CD14-positive monocyte (primary cell): ENCODE data around the gene KRTAP10-5. TPM values are rescaled to one million over a fixed set of nuclear protein-coding genes. Genes with fewer than 3 reads are reported as not detected.

Experiments used
- DNase-seq, 3 donors: peaks; one replicate each; pipeline ENCODE4 v3.0.0-alpha.2; 2011 to 2022
- H2AFZ ChIP-seq: 2 replicates; pipeline ENCODE4 v1.6.0; 2012; ENCODE audit warnings: mild to moderate bottlenecking, low read depth, low read length, inconsistent platforms; ENCODE audit not compliant: insufficient read depth, poor library complexity, severe bottlenecking
- H3K27ac ChIP-seq, 2 donors: 1 replicate in 1 of 2; 2 replicates in 1 of 2; pipeline ENCODE4 v1.5.1; 2012 to 2013; ENCODE audit warnings: low read length in 2 of 2, control low read depth in 1 of 2, inconsistent platforms in 1 of 2, low read depth in 1 of 2, mild to moderate bottlenecking in 1 of 2
- H3K27me3 ChIP-seq, 2 donors: one replicate each; pipeline versions ENCODE4 v1.6.0 to v1.6.1; 2011 to 2013; ENCODE audit warnings: low read length in 2 of 2; ENCODE audit not compliant: control insufficient read depth in 2 of 2, insufficient read depth in 2 of 2
- H3K36me3 ChIP-seq, 2 donors: replicated peaks in 1 of 2; 1 replicate in 1 of 2; 2 replicates in 1 of 2; pipeline versions ENCODE4 v1.5.1 to v1.6.1; 2012 to 2013; ENCODE audit warnings: low read length in 2 of 2, control low read depth in 1 of 2, inconsistent platforms in 1 of 2, mild to moderate bottlenecking in 1 of 2; ENCODE audit not compliant: insufficient read depth in 2 of 2, control insufficient read depth in 1 of 2
- H3K4me1 ChIP-seq, 2 donors: 1 replicate in 1 of 2; 2 replicates in 1 of 2; pipeline versions ENCODE4 v1.5.1 to v1.6.1; 2012 to 2013; ENCODE audit warnings: low read length in 2 of 2, control low read depth in 1 of 2, inconsistent platforms in 1 of 2, mild to moderate bottlenecking in 1 of 2, moderate library complexity in 1 of 2; ENCODE audit not compliant: insufficient read depth in 2 of 2, control insufficient read depth in 1 of 2
- H3K4me2 ChIP-seq: replicated peaks from 2 replicates; pipeline ENCODE3; 2012; ENCODE audit warnings: low read length, moderate library complexity, mild to moderate bottlenecking; ENCODE audit not compliant: poor library complexity, severe bottlenecking; ENCODE audit errors: extremely low read depth
- H3K4me3 ChIP-seq, 3 experiments: fragments of 200-600 bp in 1 of 3; sonication (generic) in 1 of 3; replicated peaks in 1 of 3; 1 replicate in 2 of 3; 2 replicates in 1 of 3; pipeline ENCODE4 v1.5.1; 2011 to 2013; ENCODE audit warnings: low read length in 3 of 3, mild to moderate bottlenecking in 3 of 3, control low read depth in 2 of 3, low read depth in 2 of 3, inconsistent platforms in 1 of 3, moderate library complexity in 1 of 3
- H3K79me2 ChIP-seq: 2 replicates; pipeline ENCODE4 v1.6.0; 2012; ENCODE audit warnings: mild to moderate bottlenecking, control low read depth, inconsistent platforms, low read length, moderate library complexity; ENCODE audit not compliant: insufficient read depth
- H3K9ac ChIP-seq: 2 replicates; pipeline ENCODE4 v1.6.0; 2017; ENCODE audit warnings: low read length, mild to moderate bottlenecking; ENCODE audit not compliant: insufficient read depth, poor library complexity, severe bottlenecking
- H3K9me3 ChIP-seq, 2 donors: replicated peaks in 1 of 2; 1 replicate in 1 of 2; 2 replicates in 1 of 2; pipeline versions ENCODE4 v1.5.1 to v1.6.1; 2012 to 2013; ENCODE audit warnings: low read length in 2 of 2, control low read depth in 1 of 2; ENCODE audit not compliant: control insufficient read depth in 1 of 2, insufficient read depth in 1 of 2
- H4K20me1 ChIP-seq: 2 replicates; pipeline ENCODE4 v1.6.0; 2012; ENCODE audit warnings: mild to moderate bottlenecking, low read length, control low read depth, moderate library complexity; ENCODE audit not compliant: insufficient read depth
- H3K27ac Mint-ChIP-seq, 7 donors: one replicate each; pipeline ENCODE4 v1.8.0; 2020; ENCODE audit warnings: mild to moderate bottlenecking in 7 of 7, mixed read lengths in 7 of 7, moderate library complexity in 6 of 7, inconsistent platforms in 2 of 7
- H3K27me3 Mint-ChIP-seq, 3 donors: one replicate each; pipeline ENCODE4 v1.8.0; 2021 to 2022; ENCODE audit warnings: low read depth in 3 of 3, mild to moderate bottlenecking in 3 of 3, mixed read lengths in 3 of 3, moderate library complexity in 3 of 3, inconsistent platforms in 1 of 3
- H3K36me3 Mint-ChIP-seq, 2 donors: one replicate each; pipeline ENCODE4 v1.8.0; 2020; ENCODE audit warnings: mixed read lengths in 2 of 2, inconsistent platforms in 1 of 2, mild to moderate bottlenecking in 1 of 2
- H3K4me1 Mint-ChIP-seq: one replicate; pipeline ENCODE4 v1.8.0; 2020; ENCODE audit warnings: mild to moderate bottlenecking, mixed read lengths
- H3K4me3 Mint-ChIP-seq, 2 donors: one replicate each; pipeline ENCODE4 v1.8.0; 2020; ENCODE audit warnings: mild to moderate bottlenecking in 2 of 2, mixed read lengths in 2 of 2, moderate library complexity in 1 of 2
- H3K9me3 Mint-ChIP-seq, 7 donors: one replicate each; pipeline ENCODE4 v1.8.0; 2020 to 2022; ENCODE audit warnings: mixed read lengths in 7 of 7, mild to moderate bottlenecking in 6 of 7, moderate library complexity in 6 of 7, inconsistent platforms in 2 of 7
- WGBS: methylation state at CpG from one replicate; pipeline ENCODE4 v1.1.5; 2013; ENCODE audit warnings: missing lambda C conversion rate; ENCODE audit not compliant: insufficient coverage; 5-methylcytosine and 5-hydroxymethylcytosine counted together
- intact Hi-C, 2 donors: fragments of 100-400 bp; cut with micrococcal nuclease; formaldehyde crosslinking; loops; one replicate each; pipeline versions ENCODE4 v1.15.0 to v1.15.1; 2023
- polyA plus RNA-seq, 3 donors: library from polyadenylated mRNA; depleted of rRNA in 1 of 3; unstranded in 2 of 3; stranded (reverse) in 1 of 3; fragments of 300-500 nt in 2 of 3; fragments of >200 nt in 1 of 3; fragmentation: Illumina TruSeq in 2 of 3; gene quantifications; 1 replicate in 2 of 3; 2 replicates in 1 of 3; pipeline ENCODE4 v1.2.3, GENCODE V29; 2012 to 2021
- TF ChIP-seq, protein P1 (sequence below): fragments of 200-600 bp; IDR thresholded peaks from one replicate; pipeline ENCODE4 v1.8.0; 2022; ENCODE audit warnings: antibody characterized with exemption, mild to moderate bottlenecking

The KRTAP10-5 gene
- polyA plus RNA-seq, 3 donors = not detected

DNA sequence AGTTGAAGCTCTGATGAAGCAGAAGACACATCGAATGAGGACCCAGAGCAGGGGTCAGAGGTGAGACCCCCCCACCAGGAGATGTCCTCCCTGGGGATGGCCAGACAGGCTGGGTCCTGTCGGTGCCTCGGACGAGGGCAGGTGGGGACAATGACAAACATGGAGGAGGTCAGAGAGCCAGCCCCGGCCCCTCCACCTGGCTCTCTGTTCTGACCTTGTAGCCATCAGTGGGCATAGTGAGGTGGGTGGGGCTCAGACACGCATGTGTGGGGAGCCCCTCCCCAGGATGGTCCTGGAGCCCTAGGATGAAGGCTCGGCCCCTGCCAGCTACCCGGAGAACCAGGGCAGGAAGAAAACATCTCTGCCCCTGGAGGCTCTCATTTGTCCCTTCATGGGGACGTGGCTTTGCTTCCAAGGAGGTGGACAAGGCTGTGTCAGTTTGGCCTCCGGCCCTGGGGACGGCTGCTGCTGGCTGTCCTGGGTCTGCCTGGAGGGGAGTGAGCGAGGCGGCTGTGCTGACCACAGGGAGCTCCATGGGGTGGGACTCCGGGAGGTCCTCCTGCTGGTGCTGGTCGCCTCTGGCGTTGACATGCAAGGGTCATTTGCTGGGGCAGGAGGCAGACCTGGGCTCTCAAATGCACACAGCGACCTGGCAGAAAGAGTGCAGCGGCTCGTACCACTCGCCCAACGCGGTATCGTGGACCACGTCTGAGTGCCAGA lies 9.3 kb upstream of the KRTAP10-5 start:
- H3K27ac Mint-ChIP-seq = no peak overlapping the region
- H3K27me3 ChIP-seq = peaks cover 0 to 9% of the 10 kb centered on the region in 2 donors

DNA sequence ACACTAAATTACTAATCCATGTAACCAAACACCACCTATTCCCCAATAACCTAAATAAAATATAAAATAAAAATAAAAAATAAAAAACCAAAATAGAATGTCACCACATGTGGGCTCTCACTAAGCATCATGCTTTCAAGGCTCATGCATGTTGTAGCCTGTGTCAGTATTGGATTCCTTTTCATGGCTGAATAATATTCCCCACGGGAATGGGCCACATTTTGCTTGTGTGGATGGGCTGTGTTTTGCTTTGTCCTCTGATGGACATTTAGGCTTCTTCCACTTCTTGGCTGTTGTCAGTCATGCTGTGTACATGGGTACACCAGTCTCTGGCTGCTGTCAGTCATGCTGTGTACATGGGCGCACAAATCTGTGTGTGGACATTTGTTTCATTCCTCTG lies 8.7 kb upstream of the KRTAP10-5 start:
- H3K9me3 ChIP-seq = no peaks in the 10 kb centered on the region
- H3K27me3 Mint-ChIP-seq = peaks cover 2 to 40% (median 10%) of the 10 kb centered on the region in 3 donors
- 100% methylated on average over 2 of the region's 2 CpGs for WGBS

More for the DNA sequence above, 9.3 kb upstream of the KRTAP10-5 start:
- H3K4me1 ChIP-seq = no peaks in the 10 kb centered on the region
- no peak overlapping the region for H3K4me3 Mint-ChIP-seq
- no peaks in the 10 kb centered on the region for H4K20me1 ChIP-seq
- H3K9me3 Mint-ChIP-seq = peaks cover 2 to 19% (median 5%) of the 10 kb centered on the region in 7 donors
- no peak overlapping the region for H3K4me3 ChIP-seq
- H3K27ac ChIP-seq = no peak overlapping the region
- no peak for DNase-seq
- H3K9ac ChIP-seq = no peak overlapping the region
- no peak overlapping the region for H3K4me2 ChIP-seq
- H3K36me3 Mint-ChIP-seq = no peaks in the 10 kb centered on the region
- no peaks in the 10 kb centered on the region for H3K9me3 ChIP-seq
- WGBS = 85% methylated on average over 21 of the region's 24 CpGs
- TF ChIP-seq, protein P1, sequence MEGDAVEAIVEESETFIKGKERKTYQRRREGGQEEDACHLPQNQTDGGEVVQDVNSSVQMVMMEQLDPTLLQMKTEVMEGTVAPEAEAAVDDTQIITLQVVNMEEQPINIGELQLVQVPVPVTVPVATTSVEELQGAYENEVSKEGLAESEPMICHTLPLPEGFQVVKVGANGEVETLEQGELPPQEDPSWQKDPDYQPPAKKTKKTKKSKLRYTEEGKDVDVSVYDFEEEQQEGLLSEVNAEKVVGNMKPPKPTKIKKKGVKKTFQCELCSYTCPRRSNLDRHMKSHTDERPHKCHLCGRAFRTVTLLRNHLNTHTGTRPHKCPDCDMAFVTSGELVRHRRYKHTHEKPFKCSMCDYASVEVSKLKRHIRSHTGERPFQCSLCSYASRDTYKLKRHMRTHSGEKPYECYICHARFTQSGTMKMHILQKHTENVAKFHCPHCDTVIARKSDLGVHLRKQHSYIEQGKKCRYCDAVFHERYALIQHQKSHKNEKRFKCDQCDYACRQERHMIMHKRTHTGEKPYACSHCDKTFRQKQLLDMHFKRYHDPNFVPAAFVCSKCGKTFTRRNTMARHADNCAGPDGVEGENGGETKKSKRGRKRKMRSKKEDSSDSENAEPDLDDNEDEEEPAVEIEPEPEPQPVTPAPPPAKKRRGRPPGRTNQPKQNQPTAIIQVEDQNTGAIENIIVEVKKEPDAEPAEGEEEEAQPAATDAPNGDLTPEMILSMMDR = no peak
- H2AFZ ChIP-seq = no peak overlapping the region
- intact Hi-C loops = no loop called here
- no peaks in the 10 kb centered on the region for H3K36me3 ChIP-seq
- H3K4me1 Mint-ChIP-seq = no peaks in the 10 kb centered on the region
- H3K27me3 Mint-ChIP-seq = peaks cover 2 to 42% (median 10%) of the 10 kb centered on the region in 3 donors
- H3K79me2 ChIP-seq = no peaks in the 10 kb centered on the region

More for the DNA sequence above, 8.7 kb upstream of the KRTAP10-5 start:
- Histone ChIP-seq H2AFZ (no peak overlapping the region), H3K27ac (no peak overlapping the region), H4K20me1 (no peaks in the 10 kb centered on the region), H3K4me1 (no peaks in the 10 kb centered on the region), H3K9ac (no peak overlapping the region), H3K27me3 (peaks cover 0 to 13% of the 10 kb centered on the region in 2 donors), H3K4me2 (no peak overlapping the region), H3K79me2 (no peaks in the 10 kb centered on the region), H3K36me3 (no peaks in the 10 kb centered on the region), H3K4me3 (no peak overlapping the region)
- intact Hi-C loops = no loop called here
- Mint-ChIP-seq H3K4me1 (no peaks in the 10 kb centered on the region), H3K36me3 (no peaks in the 10 kb centered on the region), H3K4me3 (no peak overlapping the region), H3K27ac (no peak overlapping the region), H3K9me3 (peaks cover 2 to 19% (median 5%) of the 10 kb centered on the region in 7 donors)
- no peak for DNase-seq
- TF ChIP-seq, protein P1 = no peak
